CD4-positive, CD25-positive, alpha-beta regulatory T cell (primary cell): ENCODE results near the gene MTTP. TPM values are rescaled to one million over a fixed set of nuclear protein-coding genes. Genes with fewer than 3 reads are reported as not detected.

Source experiments
- ATAC-seq, 2 donors: fragments of 150-1000 bp; cut with Tn5 transposase; one replicate each; pipeline ENCODE4 v1.10.0; 2021; ENCODE audit warnings: low read depth in 2 of 2, moderate number of reproducible peaks in 2 of 2, moderate library complexity in 1 of 2
- DNase-seq, 3 donors: peaks; one replicate each; pipeline versions ENCODE4 v3.0.0 to v3.0.0-alpha.2; 2012 to 2022; ENCODE audit warnings: mixed read lengths in 1 of 3
- H3K27ac ChIP-seq: one replicate; pipeline ENCODE4 v1.7.0; 2013; ENCODE audit warnings: mild to moderate bottlenecking, low read length; ENCODE audit not compliant: insufficient read depth, poor library complexity, severe bottlenecking
- H3K27me3 ChIP-seq: one replicate; pipeline ENCODE4 v1.7.0; 2013; ENCODE audit warnings: low read length; ENCODE audit not compliant: control insufficient read depth, insufficient read depth
- H3K36me3 ChIP-seq: one replicate; pipeline ENCODE4 v1.7.0; 2013; ENCODE audit warnings: mild to moderate bottlenecking, low read length, moderate library complexity; ENCODE audit not compliant: control insufficient read depth, insufficient read depth
- H3K4me1 ChIP-seq: 2 replicates; pipeline ENCODE4 v1.7.0; 2013; ENCODE audit warnings: mild to moderate bottlenecking, low read length; ENCODE audit not compliant: insufficient read depth, control insufficient read depth, poor library complexity, severe bottlenecking
- H3K4me3 ChIP-seq: one replicate; pipeline ENCODE4 v1.7.0; 2013; ENCODE audit warnings: low read depth, mild to moderate bottlenecking, low read length, moderate library complexity
- H3K9me3 ChIP-seq, 2 experiments: 1 replicate in 1 of 2; 2 replicates in 1 of 2; pipeline ENCODE4 v1.7.0; 2013; ENCODE audit warnings: low read length in 2 of 2, mild to moderate bottlenecking in 1 of 2, moderate library complexity in 1 of 2; ENCODE audit not compliant: control insufficient read depth in 2 of 2
- H3K27ac Mint-ChIP-seq, 3 donors: one replicate each; pipeline ENCODE4 v1.8.0; 2020 to 2022; ENCODE audit warnings: mild to moderate bottlenecking in 3 of 3, mixed read lengths in 3 of 3, moderate library complexity in 2 of 3
- H3K27me3 Mint-ChIP-seq: one replicate; pipeline ENCODE4 v1.8.0; 2022; ENCODE audit warnings: mild to moderate bottlenecking, mixed read lengths
- H3K36me3 Mint-ChIP-seq: one replicate; pipeline ENCODE4 v1.8.0; 2020; ENCODE audit warnings: mixed read lengths
- H3K4me1 Mint-ChIP-seq, 4 donors: one replicate each; pipeline ENCODE4 v1.8.0; 2020 to 2022; ENCODE audit warnings: mixed read lengths in 4 of 4, mild to moderate bottlenecking in 1 of 4
- H3K4me3 Mint-ChIP-seq, 4 donors: one replicate each; pipeline ENCODE4 v1.8.0; 2020 to 2022; ENCODE audit warnings: mild to moderate bottlenecking in 4 of 4, mixed read lengths in 4 of 4, moderate library complexity in 3 of 4
- H3K9me3 Mint-ChIP-seq, 7 donors: one replicate each; pipeline ENCODE4 v1.8.0; 2020 to 2022; ENCODE audit warnings: mixed read lengths in 7 of 7, mild to moderate bottlenecking in 3 of 7, moderate library complexity in 2 of 7
- polyA plus RNA-seq, 4 donors: library from polyadenylated mRNA; unstranded; fragments of 300-500 nt; fragmentation: Illumina TruSeq; gene quantifications; one replicate each; pipeline ENCODE4 v1.2.3, GENCODE V29; 2021
- total RNA-seq: library from RNA; stranded (reverse); gene quantifications from one replicate; pipeline ENCODE4 v1.2.3, GENCODE V29; 2022

MTTP gene
- total and polyA plus RNA-seq, 5 donors from 2014 or later, result not detected

DNA sequence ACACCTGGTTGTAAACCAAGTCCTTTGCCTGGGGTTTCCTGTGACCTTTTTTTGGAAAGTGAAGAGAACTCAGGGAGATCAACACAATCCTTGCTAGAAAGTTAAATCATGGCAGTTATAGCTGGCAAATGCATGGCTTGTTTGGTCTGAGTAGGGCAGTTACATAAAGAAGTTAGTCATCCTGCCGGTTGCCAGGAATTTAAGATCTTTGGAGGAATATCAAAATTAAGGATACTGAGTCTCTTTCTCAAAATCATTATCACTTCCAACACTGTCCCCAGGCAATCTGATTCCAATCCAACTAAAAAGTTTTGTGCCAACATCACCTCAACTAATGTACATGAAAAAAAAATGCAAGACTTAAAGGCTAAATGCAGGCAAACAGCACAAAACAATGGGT lies 42.8 kb downstream of the MTTP start:
- Mint-ChIP-seq H3K4me1 (no peaks in the 10 kb centered on the region), H3K4me3 (no peak overlapping the region), H3K27ac (no peak overlapping the region), H3K27me3 (peaks cover 19% of the 10 kb centered on the region), H3K9me3 (no peaks in the 10 kb centered on the region), H3K36me3 (no peaks in the 10 kb centered on the region)
- DNase-seq (no peak), ATAC-seq (no peak)
- Histone ChIP-seq H3K9me3 (no peaks in the 10 kb centered on the region), H3K4me3 (no peak overlapping the region), H3K36me3 (no peaks in the 10 kb centered on the region), H3K27ac (no peak overlapping the region), H3K4me1 (no peaks in the 10 kb centered on the region), H3K27me3 (peaks cover 6% of the 10 kb centered on the region)

DNA sequence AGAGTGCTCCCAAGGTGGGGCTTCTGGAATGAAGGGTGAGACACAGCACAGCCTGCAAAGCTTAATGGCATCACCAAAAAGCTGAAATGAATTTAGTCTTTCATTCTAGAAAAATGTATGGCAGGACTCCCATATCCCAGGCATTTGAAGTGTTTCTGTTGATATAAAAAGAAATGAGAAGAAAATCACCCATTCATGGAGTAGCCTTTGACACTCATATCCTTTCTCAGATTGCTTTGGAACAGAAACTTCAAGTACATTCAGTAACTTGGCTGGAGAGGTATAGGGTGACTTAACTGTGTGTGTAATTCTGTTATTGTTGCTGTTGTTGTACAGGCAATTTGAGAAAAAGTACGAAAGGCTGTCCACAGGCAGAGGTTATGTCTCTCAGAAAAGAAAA lies 47.7 kb downstream of the MTTP start:
- ATAC-seq, result no peak
- Histone ChIP-seq H3K4me1 (no peaks in the 10 kb centered on the region), H3K4me3 (no peak overlapping the region), H3K27me3 (peaks cover 2% of the 10 kb centered on the region), H3K36me3 (no peaks in the 10 kb centered on the region), H3K27ac (no peak overlapping the region), H3K9me3 (no peaks in the 10 kb centered on the region)
- H3K27me3 Mint-ChIP-seq, result peaks cover 19% of the 10 kb centered on the region
- no peaks in the 10 kb centered on the region for H3K36me3 Mint-ChIP-seq
- no peak overlapping the region for H3K4me3 Mint-ChIP-seq
- DNase-seq, result no peak
- H3K27ac Mint-ChIP-seq, result no peak overlapping the region
- H3K9me3 Mint-ChIP-seq, result no peaks in the 10 kb centered on the region
- no peaks in the 10 kb centered on the region for H3K4me1 Mint-ChIP-seq

DNA sequence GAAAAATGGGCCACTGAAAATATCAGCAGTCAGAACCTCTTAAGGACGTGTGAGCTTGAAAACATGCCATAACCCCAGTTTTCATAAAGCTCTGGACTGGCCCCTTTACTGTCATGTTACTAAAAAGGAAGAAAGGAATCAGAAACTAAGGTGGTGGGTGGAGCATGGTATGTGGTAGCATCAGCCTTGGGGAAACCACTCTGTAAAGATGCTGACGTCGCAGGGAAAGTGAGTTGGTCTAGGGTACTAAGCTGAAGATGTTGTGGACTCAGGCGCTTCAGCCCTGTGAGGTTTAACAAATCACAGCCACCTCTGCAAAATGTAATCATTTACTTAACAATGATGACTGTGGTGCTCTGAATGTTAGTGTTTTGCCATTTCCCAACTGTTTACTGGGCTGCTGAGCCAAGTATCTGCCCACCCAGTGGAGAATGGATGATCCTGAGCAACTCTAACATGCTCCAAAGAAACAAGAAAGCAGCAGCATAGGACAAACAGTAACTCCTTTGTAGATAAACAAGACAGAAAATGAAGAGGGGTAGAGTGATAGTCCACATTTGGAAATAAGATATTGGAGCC lies 49.6 kb downstream of the MTTP start:
- Mint-ChIP-seq H3K4me1 (no peaks in the 10 kb centered on the region), H3K27me3 (peaks cover 23% of the 10 kb centered on the region), H3K27ac (no peak overlapping the region), H3K36me3 (no peaks in the 10 kb centered on the region), H3K9me3 (no peaks in the 10 kb centered on the region), H3K4me3 (no peak overlapping the region)
- no peak overlapping the region for H3K27ac ChIP-seq
- DNase-seq (no peak), ATAC-seq (no peak)
- peaks cover 4% of the 10 kb centered on the region for H3K27me3 ChIP-seq
- no peaks in the 10 kb centered on the region for H3K9me3 ChIP-seq
- H3K4me1 ChIP-seq, result no peaks in the 10 kb centered on the region
- H3K4me3 ChIP-seq, result no peak overlapping the region
- no peaks in the 10 kb centered on the region for H3K36me3 ChIP-seq

DNA sequence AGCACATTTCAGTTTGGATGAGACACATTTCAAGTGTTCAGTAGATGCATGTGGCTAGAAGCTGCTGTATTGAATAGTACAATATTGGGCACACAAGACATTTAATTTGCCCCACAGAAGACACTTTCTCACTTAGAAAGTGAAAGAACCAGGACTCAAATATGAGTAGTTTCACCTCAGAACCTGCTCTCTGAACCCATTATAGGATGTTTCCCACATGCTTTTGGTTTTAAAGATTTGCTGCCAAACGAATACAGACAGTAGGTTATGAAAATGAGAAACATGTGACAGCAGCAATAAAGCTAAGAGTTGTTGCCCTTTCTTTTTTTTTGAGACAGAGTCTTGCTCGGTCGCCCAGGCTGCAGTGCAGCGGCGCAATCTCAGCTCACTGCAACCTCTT lies 50.7 kb downstream of the MTTP start:
- no peaks in the 10 kb centered on the region for H3K36me3 ChIP-seq
- DNase-seq (no peak), ATAC-seq (no peak)
- Mint-ChIP-seq H3K36me3 (no peaks in the 10 kb centered on the region), H3K4me1 (peaks cover 0 to 2% (median 0%) of the 10 kb centered on the region in 4 donors), H3K9me3 (no peaks in the 10 kb centered on the region), H3K27ac (no peak overlapping the region), H3K27me3 (peaks cover 22% of the 10 kb centered on the region), H3K4me3 (no peak overlapping the region)
- H3K4me3 ChIP-seq, result no peak overlapping the region
- no peaks in the 10 kb centered on the region for H3K9me3 ChIP-seq
- peaks cover 4% of the 10 kb centered on the region for H3K27me3 ChIP-seq
- no peak overlapping the region for H3K27ac ChIP-seq
- no peaks in the 10 kb centered on the region for H3K4me1 ChIP-seq

DNA sequence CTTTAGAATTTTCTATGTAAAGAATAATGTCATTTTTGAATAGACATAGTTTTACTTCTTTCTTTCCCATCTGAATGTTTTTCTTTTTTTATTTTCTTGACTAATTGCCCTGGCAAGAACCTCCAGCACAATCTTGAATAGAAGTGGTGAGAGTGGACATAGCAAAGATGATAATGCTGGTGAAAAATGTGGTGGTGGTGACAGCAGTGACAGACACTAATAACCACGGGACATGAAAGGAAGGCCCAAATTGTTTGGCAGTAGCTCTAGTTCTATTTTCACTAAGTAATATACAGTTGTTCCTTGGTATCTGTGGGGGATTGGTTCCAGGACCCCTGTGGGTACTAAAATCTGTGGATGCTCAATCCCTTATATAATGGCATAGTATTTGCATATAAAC lies 53.4 kb downstream of the MTTP start:
- H3K4me1 ChIP-seq, result no peaks in the 10 kb centered on the region
- H3K9me3 ChIP-seq, result no peaks in the 10 kb centered on the region
- no peak overlapping the region for H3K27ac ChIP-seq
- no peaks in the 10 kb centered on the region for H3K36me3 ChIP-seq
- H3K4me3 ChIP-seq, result no peak overlapping the region
- H3K4me3 Mint-ChIP-seq, result no peak overlapping the region
- H3K27ac Mint-ChIP-seq, result no peak overlapping the region
- peaks cover 0 to 3% (median 0%) of the 10 kb centered on the region in 4 donors for H3K4me1 Mint-ChIP-seq
- H3K9me3 Mint-ChIP-seq, result no peaks in the 10 kb centered on the region
- no peak for DNase-seq
- no peaks in the 10 kb centered on the region for H3K36me3 Mint-ChIP-seq
- peaks cover 18% of the 10 kb centered on the region for H3K27me3 Mint-ChIP-seq
- no peak for ATAC-seq
- peaks cover 11% of the 10 kb centered on the region for H3K27me3 ChIP-seq

DNA sequence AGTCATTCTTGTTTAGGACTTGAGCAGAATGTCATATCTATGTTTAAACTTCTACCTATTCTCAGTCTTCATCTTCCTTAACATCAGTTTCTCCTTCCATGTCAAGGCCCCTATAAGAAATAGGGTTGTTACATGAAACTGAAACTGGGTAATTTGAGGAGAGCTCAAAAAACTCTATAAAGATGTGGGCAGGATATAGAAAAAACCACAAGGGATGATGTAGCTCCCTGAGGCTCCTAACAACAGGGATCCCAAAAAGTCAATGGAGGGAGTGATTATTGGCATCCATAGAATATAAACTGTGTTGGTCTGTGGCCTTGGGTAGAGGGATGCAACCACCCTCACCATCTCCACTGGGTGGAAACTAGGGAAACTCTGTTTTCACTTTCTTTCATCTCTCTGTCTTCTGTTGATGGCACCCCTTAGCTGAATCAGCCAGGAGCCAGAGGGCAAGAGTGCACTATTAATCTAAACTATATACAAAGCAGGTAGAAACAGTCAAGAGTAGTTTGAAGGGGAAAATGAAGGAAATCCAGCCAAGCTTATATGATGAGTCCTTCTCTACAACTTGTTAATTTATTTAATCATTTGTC lies 55.4 kb downstream of the MTTP start:
- no peak for DNase-seq
- Histone ChIP-seq H3K4me3 (no peak overlapping the region), H3K27ac (no peak overlapping the region), H3K36me3 (no peaks in the 10 kb centered on the region), H3K4me1 (no peaks in the 10 kb centered on the region), H3K27me3 (peaks cover 9% of the 10 kb centered on the region), H3K9me3 (no peaks in the 10 kb centered on the region)
- Mint-ChIP-seq H3K4me1 (peaks cover 0 to 3% (median 0%) of the 10 kb centered on the region in 4 donors), H3K27ac (no peak overlapping the region), H3K36me3 (no peaks in the 10 kb centered on the region), H3K27me3 (peaks cover 22% of the 10 kb centered on the region), H3K4me3 (no peak overlapping the region), H3K9me3 (peaks cover 0 to 1% (median 0%) of the 10 kb centered on the region in 7 donors)
- no peak for ATAC-seq

DNA sequence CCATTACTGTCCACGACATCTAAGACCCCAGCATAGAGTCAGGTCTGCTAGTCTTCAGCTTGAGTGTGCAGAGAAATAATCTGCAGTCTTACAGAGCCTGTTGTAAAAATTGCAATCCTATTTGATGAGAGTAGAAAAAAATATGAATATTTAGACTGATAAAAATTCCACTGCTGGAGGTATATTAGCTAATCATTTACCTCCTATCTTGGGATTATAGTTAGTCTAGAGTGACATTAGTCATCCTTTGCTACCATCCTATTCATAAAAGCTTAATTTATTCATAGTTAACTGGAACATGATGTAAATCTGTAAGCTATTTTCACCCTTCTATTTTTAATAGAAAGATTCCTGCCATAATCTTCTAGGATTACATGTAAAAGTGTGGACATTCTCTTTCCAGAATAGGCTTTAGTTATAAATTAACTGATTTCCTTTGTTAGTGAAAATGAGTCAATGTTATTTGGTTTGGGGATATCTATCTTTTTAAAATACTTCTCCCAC lies 56.3 kb downstream of the MTTP start:
- H3K4me1 ChIP-seq, result no peaks in the 10 kb centered on the region
- H3K27me3 Mint-ChIP-seq, result peaks cover 25% of the 10 kb centered on the region
- DNase-seq (no peak), ATAC-seq (no peak)
- H3K36me3 ChIP-seq, result no peaks in the 10 kb centered on the region
- peaks cover 0 to 1% (median 0%) of the 10 kb centered on the region in 7 donors for H3K9me3 Mint-ChIP-seq
- no peaks in the 10 kb centered on the region for H3K9me3 ChIP-seq
- peaks cover 10% of the 10 kb centered on the region for H3K27me3 ChIP-seq
- no peak overlapping the region for H3K27ac ChIP-seq
- H3K27ac Mint-ChIP-seq, result no peak overlapping the region
- H3K4me3 ChIP-seq, result no peak overlapping the region
- no peaks in the 10 kb centered on the region for H3K36me3 Mint-ChIP-seq
- no peak overlapping the region for H3K4me3 Mint-ChIP-seq
- peaks cover 0 to 3% (median 0%) of the 10 kb centered on the region in 4 donors for H3K4me1 Mint-ChIP-seq

DNA sequence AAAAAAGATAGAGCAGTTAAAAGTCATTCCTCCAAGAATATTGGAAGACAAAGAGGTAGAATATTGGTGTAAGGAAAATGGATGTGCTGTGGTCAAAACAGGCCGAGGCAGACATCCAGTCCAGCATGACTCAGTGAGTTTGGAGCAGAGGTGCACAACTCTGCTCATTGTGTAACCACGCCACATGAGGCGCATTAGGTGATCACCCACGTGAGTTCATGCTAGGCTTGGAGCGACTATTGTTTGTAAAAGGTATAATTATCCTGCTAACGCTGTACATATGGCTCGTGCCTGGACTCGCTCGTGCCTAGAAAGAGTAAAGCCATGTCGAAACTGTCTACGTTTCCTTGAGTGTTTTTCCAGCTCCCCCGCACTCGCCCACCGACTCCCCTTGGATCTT lies 59.1 kb downstream of the MTTP start:
- H3K4me1 ChIP-seq, result no peaks in the 10 kb centered on the region
- Mint-ChIP-seq H3K4me3 (no peak overlapping the region), H3K36me3 (no peaks in the 10 kb centered on the region), H3K9me3 (peaks cover 0 to 1% (median 0%) of the 10 kb centered on the region in 7 donors), H3K27ac (no peak overlapping the region), H3K27me3 (peaks cover 28% of the 10 kb centered on the region), H3K4me1 (peaks cover 0 to 3% (median 0%) of the 10 kb centered on the region in 4 donors)
- H3K27ac ChIP-seq, result no peak overlapping the region
- H3K27me3 ChIP-seq, result peaks cover 10% of the 10 kb centered on the region
- ATAC-seq (no peak), DNase-seq (no peak)
- H3K4me3 ChIP-seq, result no peak overlapping the region
- no peaks in the 10 kb centered on the region for H3K9me3 ChIP-seq
- H3K36me3 ChIP-seq, result no peaks in the 10 kb centered on the region
